ENCODE results near the gene AHCYL2.

- no peak for TF ChIP-seq CTCF (IDR thresholded peaks at IDR 0.05; ENCODE audit: poor library complexity, severe bottlenecking)
- TF ChIP-seq SMC3 (conservative IDR thresholded peaks at IDR 0.05; ENCODE audit: poor library complexity) = no peak
- TF ChIP-seq RAD21 (conservative IDR thresholded peaks at IDR 0.05) = no peak
- TF ChIP-seq TAF1 (IDR thresholded peaks at IDR 0.05; ENCODE audit: low read depth) = no peak
- TF ChIP-seq POLR2AphosphoS5 (IDR thresholded peaks at IDR 0.05) = no peak
- no peak for TF ChIP-seq EZH2 (IDR thresholded peaks at IDR 0.05; ENCODE audit: borderline replicate concordance, insufficient read depth, low read length, poor library complexity, severe bottlenecking)
- no peak for TF ChIP-seq MXI1 (conservative IDR thresholded peaks at IDR 0.05; ENCODE audit: poor library complexity, severe bottlenecking)
Measured at GRCh38 chr7:129307592-129307991, 82.8 kb downstream of the AHCYL2 start.

Measured in neural cell (in vitro differentiated cells).